ENCODE results near the gene SAP130.

SAP130 gene

GRCh38 chr2:128026448-128027277, 1.2 kb downstream of the SAP130 start:
- no peak for DNase-seq (ENCODE audit: low read depth, low spot score)

- DNase-seq (ENCODE audit: low read depth, low spot score), result no peak
These were observed 3.0 kb downstream of the SAP130 start for GRCh38 chr2:128024816-128025215.

- DNase-seq (ENCODE audit: low read depth, low spot score), result no peak
These were observed 10.3 kb downstream of the SAP130 start for GRCh38 chr2:128017561-128017960.

GRCh38 chr2:128016620-128017019, 11.2 kb downstream of the SAP130 start:
- no peak for DNase-seq (ENCODE audit: low read depth, low spot score)

- no peak for DNase-seq (ENCODE audit: low read depth, low spot score)
These were observed 15.2 kb downstream of the SAP130 start for GRCh38 chr2:128012698-128013097.

DNA sequence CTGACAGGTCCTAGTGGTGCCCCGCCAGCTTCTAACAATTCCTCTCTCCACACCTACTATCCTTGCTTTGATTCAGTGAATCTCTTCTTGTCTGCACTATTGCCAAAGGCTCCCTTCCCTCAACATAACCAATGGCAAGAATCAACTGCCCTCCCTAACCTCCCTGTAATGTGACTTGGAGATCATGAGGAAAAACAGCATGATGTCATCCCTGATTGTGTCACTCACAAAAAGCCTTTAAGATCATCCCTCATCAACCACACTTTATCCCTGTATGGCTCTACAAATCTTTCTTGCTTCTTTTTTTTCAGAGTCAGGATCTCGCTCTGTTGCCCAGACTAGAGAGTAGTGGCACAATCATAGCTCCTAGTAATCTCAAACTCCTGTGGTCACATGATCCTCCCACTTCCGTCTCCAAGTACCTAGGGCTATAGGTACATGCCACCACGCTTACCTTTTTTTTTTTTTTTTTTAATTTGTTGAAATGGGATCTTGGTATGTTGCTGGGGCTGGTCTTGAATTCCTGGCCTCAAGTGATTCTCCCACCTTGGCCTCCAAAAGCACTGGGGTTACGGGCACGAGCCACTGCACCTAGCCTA, 19.7 kb downstream of the SAP130 start:
- no peak for DNase-seq (ENCODE audit: low read depth, low spot score)

DNA sequence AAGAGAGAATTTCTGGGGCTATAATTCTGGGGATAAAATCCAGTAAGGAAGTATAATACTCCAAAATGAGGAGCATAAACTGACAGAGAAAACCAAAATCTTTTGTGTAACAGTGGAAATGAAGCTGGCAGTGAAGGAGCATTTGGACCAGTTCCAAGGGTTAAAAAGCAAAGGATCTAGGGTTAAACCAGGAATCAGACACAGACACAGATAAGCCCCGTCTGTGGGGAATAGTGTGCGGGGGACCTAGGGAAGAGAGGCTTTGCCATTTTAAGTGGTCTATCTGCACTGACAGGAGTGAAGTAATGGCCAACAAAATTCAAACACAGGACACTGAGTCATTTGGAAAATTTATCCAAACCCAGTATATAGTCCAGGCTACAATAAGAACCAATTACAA, 23.4 kb downstream of the SAP130 start:
- DNase-seq (ENCODE audit: low read depth, low spot score), result no peak

- no peak for DNase-seq (ENCODE audit: low read depth, low spot score)
These were observed 24.4 kb downstream of the SAP130 start for GRCh38 chr2:128003463-128003862.

DNA sequence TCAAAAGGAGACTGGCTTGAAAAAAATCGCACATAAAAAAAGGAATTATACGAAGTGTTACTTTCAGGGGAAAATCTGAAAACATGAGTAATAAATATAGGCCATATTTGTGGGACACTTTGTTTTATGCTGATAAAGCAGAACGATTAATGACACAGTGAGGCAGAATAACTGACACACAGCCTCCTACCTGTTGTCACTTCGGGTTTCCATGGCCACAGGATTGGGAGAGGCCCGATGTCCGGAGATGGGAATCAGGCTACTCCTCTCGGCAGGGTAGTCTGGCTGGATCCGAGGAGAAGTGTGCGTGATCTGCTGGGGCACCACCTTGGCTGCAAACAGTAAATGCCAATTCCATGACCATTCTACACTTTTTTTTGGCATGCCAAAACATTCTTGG, 31.7 kb downstream of the SAP130 start:
- no peak for DNase-seq (ENCODE audit: low read depth, low spot score)

DNA sequence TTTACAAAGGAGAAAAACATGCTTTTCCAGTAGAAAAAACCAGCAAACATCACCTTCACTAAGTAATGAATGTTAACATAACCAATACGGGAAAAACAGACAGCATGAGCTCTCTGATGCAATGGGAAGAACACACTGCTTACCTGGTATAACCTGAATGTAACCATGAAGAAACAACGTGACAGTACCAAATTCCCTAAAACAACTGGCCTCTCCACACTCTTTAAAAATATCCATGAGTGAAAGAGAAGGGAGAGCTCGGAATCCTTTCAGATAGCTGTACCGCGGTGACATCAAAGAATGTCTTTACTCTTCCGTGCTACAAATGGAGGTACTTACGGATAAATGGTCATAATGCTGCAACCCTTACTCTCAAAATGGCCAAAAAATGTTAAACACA, 32.1 kb downstream of the SAP130 start:
- no peak for DNase-seq (ENCODE audit: low read depth, low spot score)

DNA sequence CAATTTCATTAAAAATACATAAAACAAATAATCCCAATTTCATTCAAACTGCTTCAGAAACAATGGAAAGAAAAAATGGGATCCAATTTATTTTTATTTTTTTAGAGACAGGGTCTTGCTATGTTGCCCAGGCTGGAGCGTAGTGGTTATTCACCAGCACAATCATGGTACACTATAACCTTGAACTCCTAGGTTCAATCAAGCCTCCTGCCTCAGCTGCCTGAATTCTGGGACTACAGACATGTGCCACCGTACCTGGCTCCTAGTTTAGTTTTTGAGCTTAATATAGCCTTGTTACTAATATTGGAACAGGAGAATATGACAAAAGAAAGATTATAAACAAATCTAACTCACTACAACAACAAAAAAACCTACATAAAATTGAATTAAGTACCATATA, 34.2 kb downstream of the SAP130 start:
- no peak for DNase-seq (ENCODE audit: low read depth, low spot score)

DNA sequence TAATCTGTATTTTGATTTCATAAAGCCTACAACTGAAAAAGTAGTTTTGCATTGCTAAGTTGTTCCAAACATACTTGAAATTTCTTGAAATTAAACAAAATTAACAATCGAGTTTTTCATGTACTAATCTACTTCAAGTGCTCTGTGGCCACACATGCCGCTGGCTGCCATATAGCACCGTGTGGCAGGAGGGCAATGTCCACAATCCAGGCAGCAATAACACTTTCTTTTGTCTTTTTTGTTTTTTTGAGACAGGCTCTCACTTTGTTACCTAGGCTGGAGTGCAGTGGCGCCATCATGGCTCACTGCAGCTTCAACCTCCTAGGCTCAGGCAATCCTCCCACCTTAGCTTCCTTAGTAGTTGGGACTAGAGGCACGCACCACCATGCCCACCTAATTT, 36.1 kb downstream of the SAP130 start:
- no peak for DNase-seq (ENCODE audit: low read depth, low spot score)

DNA sequence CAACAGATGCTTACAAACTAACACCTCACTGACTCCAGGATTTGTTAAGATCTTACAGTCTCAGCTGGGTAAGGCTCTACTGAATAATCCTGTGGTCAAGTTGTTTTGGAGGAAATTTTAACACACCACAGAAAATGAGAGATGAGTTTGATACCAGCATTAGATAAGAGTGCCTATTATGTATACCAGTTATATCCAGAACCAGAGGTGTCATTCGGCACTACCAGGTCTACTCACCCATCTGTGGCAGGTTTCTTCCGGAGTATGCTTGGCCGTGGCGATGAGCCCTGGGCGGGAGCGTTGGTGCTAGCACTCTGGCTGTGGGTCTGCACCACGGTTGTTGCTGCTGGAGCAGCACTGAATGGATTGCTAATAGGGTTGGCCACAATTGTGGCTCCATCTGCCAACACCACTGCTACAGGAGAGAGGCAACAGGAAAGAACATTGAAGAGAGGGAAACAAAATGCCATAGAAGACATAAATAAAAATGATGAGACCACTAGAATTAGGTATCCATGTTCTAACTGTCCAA, 41.2 kb downstream of the SAP130 start:
- no peak for DNase-seq (ENCODE audit: low read depth, low spot score)

DNA sequence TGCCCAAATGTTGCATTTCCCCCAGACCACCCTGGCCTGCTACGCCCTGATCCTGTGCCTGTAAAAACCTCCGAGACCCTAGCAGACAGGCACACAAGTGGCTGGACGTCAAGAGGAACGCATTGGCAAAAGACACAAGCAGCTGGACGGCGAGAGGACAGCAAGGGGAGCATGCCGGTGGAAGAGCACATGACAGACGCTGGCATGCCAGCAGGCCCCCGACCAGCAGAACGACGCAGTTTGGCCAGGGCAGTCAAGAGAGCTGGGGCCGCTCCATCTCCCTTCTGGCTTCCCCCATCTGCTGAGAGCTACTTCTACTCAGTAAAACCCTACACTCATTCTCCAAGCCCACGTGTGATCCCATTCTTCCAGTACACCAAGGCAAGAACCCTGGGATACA, 42.1 kb downstream of the SAP130 start:
- DNase-seq (ENCODE audit: low read depth, low spot score), result no peak

- no peak for DNase-seq (ENCODE audit: low read depth, low spot score)
These were observed 42.7 kb downstream of the SAP130 start for GRCh38 chr2:127985026-127985734.

GRCh38 chr2:127984551-127984950, 43.3 kb downstream of the SAP130 start:
- no peak for DNase-seq (ENCODE audit: low read depth, low spot score)

- DNase-seq (ENCODE audit: low read depth, low spot score), result no peak
These were observed 58.4 kb downstream of the SAP130 start for GRCh38 chr2:127969446-127969845.

DNA sequence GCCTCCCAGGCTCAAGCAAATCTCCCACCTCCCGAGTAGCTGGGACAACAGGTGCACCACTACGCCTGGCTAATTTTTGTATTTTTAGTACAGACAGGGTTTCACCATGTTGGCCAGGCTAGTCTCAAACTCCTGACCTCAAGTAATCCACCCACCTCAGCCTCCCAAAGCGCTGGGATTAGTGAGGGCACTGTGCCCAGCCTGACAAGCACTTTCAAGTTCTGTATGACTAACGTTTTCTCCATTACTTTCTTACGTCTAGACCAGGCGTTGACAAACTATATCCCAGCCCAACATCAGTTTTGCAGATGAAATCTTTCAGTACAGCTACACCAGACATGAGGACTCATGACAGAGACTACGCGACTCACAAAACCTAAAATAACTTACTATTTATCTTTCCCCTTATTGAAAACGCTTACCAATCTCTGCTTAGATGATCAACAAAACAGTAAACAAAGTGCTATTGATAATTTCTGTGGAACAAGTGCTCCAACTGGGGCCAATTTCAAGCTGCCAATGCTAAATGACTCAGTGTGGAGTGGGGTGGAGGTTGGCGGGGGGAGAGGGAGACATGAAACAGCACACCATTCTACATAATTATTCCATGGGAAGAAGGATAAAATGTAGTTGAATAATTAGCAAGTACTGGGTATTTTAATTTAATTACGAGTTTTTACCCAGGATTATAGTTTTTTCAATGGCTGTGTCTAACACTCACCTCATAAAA, 59.1 kb downstream of the SAP130 start:
- no peak for DNase-seq (ENCODE audit: low read depth, low spot score)

DNA sequence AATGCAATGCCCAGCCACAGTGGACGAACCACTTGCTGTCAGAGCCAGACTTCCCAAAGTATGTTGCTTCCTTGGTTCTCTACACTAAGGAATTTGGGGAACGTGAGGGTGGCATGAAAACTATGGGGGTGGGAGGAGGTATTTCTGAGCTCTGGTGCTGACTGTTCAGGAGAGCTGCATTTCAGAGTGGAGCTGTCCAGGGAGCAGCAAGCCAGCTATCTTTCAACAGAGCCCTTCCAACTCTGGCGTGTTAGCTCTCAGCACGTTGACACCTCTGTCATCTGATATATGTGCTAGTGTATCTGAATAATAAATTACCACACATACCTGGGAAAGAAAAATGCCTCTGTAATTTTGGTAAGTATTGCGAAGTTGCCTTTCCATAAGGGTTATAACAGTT, 66.1 kb downstream of the SAP130 start:
- DNase-seq (ENCODE audit: low read depth, low spot score), result no peak

DNA sequence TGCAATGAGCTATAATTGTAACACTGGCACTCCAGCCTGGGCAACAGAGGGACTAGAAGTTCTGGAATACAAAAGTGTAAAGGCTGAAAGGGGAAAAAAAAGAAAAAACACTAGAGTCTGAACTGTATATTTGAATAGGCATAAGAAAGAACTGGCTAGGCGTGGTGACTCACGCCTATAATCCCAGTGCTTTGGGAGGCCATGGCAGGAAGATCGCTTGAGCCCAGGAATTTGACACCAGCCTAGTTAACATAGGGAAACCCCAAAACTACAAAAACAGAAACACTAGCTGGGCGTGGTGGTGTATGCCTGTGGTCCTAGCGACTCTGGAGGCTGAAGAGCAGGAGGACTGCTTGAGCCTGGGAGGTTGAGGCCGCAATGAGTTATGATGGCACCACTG, 70.6 kb downstream of the SAP130 start:
- no peak for DNase-seq (ENCODE audit: low read depth, low spot score)

- no peak for DNase-seq (ENCODE audit: low read depth, low spot score)
These were observed 73.0 kb downstream of the SAP130 start for GRCh38 chr2:127954857-127955256.

DNA sequence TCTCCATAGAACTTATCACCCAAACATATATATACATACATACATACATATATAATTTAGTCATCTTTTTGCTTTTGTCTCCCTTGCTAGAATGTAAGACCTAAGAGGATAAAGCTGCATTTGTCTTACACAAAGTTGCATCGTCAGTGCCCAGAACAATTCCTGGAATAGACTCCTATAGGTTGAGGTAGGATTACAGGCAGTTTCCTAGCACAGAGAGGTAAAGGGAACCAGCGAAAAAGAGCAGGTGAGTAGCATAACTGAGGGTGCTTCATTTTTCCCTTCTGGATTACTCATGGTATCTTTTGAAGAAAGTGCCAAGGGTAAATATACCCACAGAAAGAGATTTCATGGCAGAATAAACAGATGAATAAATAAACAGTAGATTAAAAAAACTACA, 74.0 kb downstream of the SAP130 start:
- DNase-seq (ENCODE audit: low read depth, low spot score), result no peak
